Amniotic epithelial cell (primary cell): ENCODE measurements around the gene EXOC6B.
A peak's percentile ranks its signal among the peaks of the same experiment; 100 is the strongest.
"Not testable (repeated sequence)": the region's sequence is repeated elsewhere in the genome, so short reads cannot be mapped to it uniquely, and the experiment has no call there.

Source experiments
- DNase-seq: peaks from one replicate; pipeline ENCODE4 v3.0.0-alpha.2; 2010; ENCODE audit warnings: low read depth

The EXOC6B gene

GRCh38 chr2:72605836-72606442 is 219.9 kb downstream of the EXOC6B start:
- DNase-seq = peak; percentile 39

DNA sequence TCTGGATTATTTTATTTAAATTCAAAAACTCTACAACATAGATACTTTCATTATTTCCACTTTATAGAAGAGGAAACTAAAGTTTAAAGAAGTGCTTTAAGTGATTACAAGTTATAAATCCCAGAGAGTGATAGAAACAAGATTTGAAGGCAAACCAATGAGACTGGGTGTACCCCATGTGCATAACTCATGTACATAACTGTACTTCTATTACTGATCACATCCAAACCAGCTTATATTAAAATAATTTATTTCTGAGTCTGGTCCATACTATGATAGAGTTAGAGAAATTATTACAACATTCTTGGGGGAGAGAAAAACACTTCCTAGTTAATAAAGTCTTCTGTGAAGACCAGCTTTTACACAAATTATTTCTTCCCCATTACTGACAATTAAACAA is 221.4 kb downstream of the EXOC6B start:
- no peak for DNase-seq

GRCh38 chr2:72603481-72603880 is 222.4 kb downstream of the EXOC6B start:
- peak; percentile 39 for DNase-seq

DNA sequence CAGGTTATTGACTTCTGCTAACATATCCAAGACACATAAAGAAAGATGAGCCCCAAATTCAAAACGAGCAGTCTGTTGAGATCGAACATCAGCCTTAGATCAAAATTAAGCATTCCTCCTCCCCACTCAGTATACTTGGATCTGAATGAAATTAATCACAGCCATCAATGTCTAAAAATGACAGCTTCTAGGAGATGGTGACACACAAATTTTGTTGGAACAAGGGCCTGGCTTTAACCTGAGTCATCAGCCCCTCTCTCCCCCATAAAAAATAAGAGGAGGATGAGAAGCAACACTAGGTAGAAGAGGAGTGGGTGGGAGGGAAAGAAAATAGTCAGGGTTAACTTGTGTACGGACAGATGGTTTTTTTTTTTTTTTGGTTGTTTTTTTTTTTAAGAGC is 223.1 kb downstream of the EXOC6B start:
- DNase-seq = no peak

DNA sequence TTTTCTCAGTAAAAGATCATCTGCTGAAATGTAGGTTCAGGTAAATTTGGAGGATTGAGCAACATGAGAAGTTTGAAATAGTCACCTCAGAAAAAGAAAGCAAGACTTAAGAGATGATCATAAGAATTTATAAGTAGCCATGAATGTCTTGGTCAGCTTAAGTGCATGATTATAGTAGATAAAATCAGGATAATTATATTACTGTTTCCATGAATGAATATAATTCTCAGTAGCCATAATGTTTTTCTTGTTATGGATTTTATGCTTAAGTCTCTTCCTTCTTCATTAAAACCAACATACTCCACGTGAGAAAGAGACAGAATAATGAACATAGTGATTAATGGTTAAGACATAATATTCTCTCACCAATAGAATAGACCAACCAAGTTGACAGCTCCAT is 223.7 kb downstream of the EXOC6B start:
- DNase-seq = no peak

GRCh38 chr2:72583836-72584235 is 242.0 kb downstream of the EXOC6B start:
- not testable (repeated sequence) for DNase-seq

GRCh38 chr2:72583376-72583775 is 242.5 kb downstream of the EXOC6B start:
- DNase-seq = peak; percentile 27

GRCh38 chr2:72581560-72582181 is 244.2 kb downstream of the EXOC6B start:
- no peak for DNase-seq

DNA sequence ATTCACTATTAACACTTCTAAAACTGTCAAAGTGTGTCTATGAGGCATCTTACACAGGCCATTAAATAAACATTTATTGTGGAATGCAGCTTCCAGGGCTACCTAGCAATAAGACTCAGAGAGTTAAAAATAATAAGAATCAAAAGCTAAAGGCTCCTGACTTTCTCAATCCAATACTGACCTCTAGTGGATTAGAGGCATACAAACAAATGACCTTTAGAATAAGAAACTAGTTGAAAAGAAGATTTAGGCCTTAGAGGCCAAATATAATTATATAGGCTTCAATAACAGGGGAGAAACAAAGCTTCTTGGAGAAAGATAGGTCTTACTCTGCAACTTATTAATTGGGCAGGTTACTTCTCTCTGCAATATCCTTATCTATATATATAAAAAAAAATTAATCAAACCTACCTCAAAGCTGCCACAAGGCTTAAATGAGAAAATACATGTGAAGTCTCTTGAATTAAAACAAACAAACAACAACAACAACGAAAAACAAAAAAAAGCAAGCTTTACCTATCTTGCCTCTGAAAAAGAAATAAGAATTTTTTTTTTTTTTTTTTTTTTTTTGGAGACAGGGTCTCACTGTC is 246.1 kb downstream of the EXOC6B start:
- DNase-seq = peak; percentile 58

DNA sequence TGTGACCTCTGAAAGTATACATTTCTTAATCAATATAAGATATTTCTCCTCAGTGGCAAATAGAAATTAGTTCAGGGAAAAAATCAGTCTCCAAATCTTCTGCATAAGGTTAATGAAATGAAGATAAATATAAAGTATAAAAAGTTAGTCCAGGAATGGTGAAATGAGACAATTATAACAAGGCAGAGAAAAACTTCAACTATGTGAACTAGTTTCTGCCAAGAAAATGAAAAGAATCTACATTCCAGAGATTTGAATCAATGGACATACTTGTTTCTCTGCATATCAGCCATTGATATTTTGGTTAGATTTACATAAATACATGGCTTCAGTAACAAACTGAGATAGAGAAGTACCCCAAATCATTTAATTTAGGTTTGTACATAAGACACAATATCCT is 249.0 kb downstream of the EXOC6B start:
- DNase-seq = peak; percentile 42

DNA sequence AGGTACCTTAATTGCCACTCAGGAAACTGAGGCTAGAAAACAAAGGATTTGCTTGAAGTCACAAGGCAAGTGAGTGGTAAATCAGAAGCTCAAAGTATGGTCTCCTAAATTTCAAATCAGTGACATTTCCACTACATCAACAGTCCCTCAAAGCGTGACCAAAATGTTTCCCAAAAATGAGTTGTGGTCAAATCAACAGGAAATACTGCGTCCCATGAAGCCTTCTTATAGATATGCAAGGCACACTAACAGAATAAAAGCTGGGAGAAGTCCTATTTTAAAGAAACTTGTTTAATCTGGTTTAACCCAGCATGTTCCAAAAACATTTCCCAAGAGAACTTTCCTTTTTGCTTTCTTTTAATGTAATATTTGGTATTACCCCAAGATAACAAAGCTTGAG is 249.4 kb downstream of the EXOC6B start:
- no peak for DNase-seq

GRCh38 chr2:72574886-72575285 is 250.9 kb downstream of the EXOC6B start:
- no peak for DNase-seq

DNA sequence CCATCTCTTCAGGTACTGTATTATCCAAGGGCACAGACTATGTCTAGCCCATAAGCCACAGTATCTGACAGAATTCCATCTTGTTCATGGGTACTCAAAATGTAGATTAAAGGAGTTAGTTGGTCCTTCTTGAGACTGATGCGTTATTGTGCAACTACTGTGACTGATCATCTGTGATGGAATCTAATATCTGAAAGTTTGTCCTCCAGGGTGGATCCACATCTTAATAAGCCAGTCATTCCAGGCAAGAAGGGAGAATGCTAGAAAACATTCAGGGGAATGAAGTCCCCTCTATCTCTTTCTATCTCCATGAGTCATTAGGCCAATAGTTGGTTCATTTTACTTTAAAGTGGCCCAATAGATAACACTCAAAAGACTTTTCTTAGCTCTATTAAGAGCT is 252.6 kb downstream of the EXOC6B start:
- DNase-seq = peak; percentile 29

- DNase-seq = peak; percentile 75
Observed at GRCh38 chr2:72572501-72572900, 253.3 kb downstream of the EXOC6B start.

DNA sequence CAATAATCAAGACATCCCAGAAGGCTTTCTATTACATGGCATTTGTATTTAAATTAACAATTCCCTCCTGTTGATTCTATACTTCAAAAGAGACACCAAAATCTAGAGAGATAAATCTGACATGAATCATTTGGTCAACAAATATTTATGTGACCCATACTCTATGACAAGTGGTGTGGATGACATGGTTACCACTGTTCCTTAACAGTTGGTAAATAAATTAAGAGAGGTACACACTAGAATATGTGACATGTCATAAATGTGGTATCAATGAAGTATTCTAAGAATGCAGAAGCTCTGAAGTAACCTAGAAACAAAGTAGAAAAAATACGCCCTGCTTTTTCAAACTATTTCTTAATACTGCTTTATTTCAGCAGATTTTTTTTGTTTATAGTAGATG is 255.4 kb downstream of the EXOC6B start:
- peak; percentile 41 for DNase-seq

DNA sequence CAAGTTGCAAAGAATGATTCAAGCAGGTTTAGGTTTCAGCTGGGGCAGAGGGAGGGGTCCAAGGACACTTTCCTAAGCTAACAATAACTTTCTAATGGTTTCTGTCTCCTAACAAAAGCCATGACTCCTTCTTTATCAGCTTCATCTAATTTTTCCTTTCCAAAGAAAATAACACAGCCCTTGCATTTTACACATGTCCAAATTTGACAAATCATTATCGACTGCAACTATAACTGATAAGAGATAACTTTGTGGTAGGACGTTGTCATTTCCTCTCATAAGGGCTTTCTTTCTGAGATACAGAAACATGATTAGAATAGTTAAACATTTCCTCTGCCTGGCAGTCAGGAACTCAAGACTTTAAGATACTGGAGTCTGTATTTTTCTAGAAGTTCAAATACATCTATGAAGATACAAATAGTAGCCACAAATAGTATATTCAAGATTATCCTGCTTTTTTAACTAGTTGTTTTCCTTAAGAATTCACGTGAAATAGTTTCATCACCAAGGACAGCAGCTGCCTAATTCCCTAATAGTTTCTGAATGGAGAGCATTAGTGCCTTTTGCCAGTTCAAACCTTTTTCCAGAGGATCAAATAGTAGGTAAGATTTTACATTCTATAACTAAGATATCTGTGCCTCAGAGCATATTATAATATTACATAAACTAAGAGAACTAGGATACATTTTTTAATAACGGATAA is 263.2 kb downstream of the EXOC6B start:
- peak; percentile 69 for DNase-seq

DNA sequence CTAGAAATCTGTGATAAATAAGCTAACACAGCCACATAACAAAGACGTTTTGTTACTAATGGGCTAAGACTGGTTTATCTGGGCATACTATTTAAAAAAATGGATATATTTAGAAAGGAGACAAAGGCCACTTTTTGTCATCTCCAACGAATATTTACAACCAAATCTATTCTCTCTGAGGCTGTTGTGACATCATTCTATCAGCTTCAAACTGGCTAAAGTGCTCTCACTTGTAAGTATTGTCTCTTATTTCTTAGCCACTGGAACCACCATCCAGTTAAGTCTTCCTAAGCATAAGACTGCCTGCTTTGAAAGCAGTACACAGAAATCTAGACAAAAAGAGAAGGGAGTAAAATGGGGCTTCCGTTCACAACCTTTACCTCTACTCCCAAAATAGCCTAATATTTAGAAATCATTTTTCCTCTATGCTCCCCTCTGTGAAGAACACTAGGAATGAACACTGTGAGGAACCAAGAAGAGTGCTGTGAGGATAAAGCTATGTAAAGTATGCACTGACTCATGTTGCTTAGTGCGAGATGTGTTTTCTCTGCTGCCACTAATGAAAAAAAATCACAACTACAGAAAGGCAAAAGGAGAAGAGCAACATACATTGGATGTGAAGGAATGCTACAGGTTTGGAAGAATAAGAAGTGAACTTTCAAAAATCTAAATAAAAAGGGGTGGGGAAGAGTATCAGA is 264.1 kb downstream of the EXOC6B start:
- DNase-seq = peak; percentile 77

DNA sequence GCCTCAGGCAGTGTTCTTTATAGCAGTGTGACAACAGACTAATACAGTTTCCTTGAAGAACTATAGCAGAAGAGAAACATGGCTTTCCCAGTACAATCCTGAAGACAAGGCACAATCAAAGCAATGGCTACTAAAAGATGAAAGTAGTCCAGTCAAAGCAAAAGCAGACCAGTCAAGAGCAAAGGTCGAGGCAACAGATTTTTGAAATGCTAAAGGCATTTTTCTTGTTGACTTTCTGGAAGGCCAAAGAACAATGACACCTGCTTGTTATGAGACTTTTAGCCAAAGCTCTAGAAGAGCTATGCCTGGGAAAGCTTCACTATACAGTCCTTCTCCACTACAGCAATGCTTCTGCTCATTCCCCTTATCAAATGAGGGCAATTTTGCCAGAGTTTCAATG is 269.9 kb downstream of the EXOC6B start:
- DNase-seq = no peak

DNA sequence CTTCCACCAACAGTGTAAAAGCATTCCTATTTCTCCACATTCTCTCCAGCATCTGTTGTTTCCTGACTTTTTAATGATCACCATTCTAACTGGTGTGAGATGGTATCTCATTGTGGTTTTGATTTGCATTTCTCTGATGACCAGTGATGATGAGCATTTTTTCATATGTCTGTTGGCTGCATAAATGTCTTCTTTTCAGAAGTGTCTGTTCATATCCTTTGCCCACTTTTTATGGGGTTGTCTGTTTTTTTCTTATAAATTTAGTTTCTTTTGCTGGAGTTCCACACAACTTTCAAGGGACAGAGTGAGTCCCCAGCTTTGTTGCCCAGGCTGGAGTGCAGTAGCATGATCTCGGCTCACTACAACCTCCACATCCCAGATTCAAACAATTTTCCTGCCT is 270.5 kb downstream of the EXOC6B start:
- DNase-seq = not testable (repeated sequence)

DNA sequence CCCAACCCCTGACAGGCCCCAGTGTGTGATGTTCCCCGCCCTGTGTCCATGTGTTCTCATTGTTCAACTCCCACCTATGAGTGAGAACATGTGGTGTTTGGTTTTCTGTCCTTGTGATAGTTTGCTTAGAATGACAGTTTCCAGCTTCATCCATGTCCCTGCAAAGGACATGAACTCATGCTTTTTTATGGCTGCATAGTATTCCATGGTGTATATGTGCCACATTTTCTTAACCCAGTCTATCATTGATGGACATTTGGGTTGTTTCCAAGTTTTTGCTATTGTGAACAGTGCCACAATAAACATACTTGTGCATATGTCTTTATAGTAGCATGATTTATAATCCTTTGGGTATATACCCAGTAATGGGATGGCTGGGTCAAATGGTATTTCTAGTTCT is 270.9 kb downstream of the EXOC6B start:
- not testable (repeated sequence) for DNase-seq

- DNase-seq = no peak
Observed at GRCh38 chr2:72554381-72554780, 271.5 kb downstream of the EXOC6B start.

- peak; percentile 42 for DNase-seq
Observed at GRCh38 chr2:72548081-72548764, 277.6 kb downstream of the EXOC6B start.
